HCT116 (cell line): ENCODE data around the gene ANKRD39. TPM values are rescaled to one million over a fixed set of nuclear protein-coding genes. Genes with fewer than 3 reads are reported as not detected.

Experiments
- ATAC-seq: fragments of 200-7000 bp; cut with Tn5 transposase; 2 replicates; pipeline ENCODE4 v1.9.1; 2020; ENCODE audit warnings: mild to moderate bottlenecking, moderate library complexity
- BruUV-seq: library from RNA; stranded (reverse); fragments of 400-500 nt; replicated peaks from 2 replicates; lab custom pipeline; 2021; lab: Mats Ljungman, UMichigan
- CTCF ChIA-PET: fragments of 300-600 bp; sonication (Branson Sonifier 250); formaldehyde crosslinking; loops from one replicate; lab custom pipeline; 2021; ENCODE audit warnings: antibody characterized with exemption; lab: Charles Lee
- POLR2A ChIA-PET: fragments of 300-600, 350-600 bp; sonication (Branson Sonifier 250); formaldehyde crosslinking; loops from one replicate; lab custom pipeline; 2021; ENCODE audit warnings: antibody characterized with exemption; lab: Charles Lee
- RAD21 ChIA-PET, 2 experiments: fragments of 300-600 bp; sonication (Branson Sonifier 250); formaldehyde crosslinking; loops; one replicate each; lab custom pipeline; 2023; ENCODE audit warnings: low total read pairs in 2 of 2; ENCODE audit not compliant: uncharacterized antibody in 2 of 2, unreplicated experiment in 2 of 2, low non-redundant PET in 1 of 2; lab: Charles Lee
- DNase-seq: peaks from one replicate; pipeline ENCODE4 v3.0.0-alpha.2; 2010; ENCODE audit warnings: low read depth, low spot score
- H2AFZ ChIP-seq: fragments of 200-600 bp; shearing (Covaris generic), sonication (generic); 2 replicates; pipeline ENCODE4 v1.6.1; 2017; ENCODE audit warnings: low read depth, mixed run types, mixed read lengths, antibody characterized with exemption, low read length; ENCODE audit not compliant: poor library complexity, severe bottlenecking
- H3K27ac ChIP-seq: 2 replicates; pipeline ENCODE4 v1.5.1; 2012; ENCODE audit warnings: low read depth, low read length
- H3K27me3 ChIP-seq: fragments of 200-600 bp; sonication (generic); 2 replicates; pipeline ENCODE4 v1.6.1; 2016; ENCODE audit warnings: mixed run types, low read length, mixed read lengths; ENCODE audit not compliant: insufficient read depth
- H3K36me3 ChIP-seq, 2 experiments: fragments of 200-500 bp in 1 of 2; fragments of 200-600 bp in 1 of 2; sonication (Bioruptor generic) in 1 of 2; sonication (generic) in 1 of 2; 2 replicates each; pipeline versions ENCODE4 v1.5.1 to v1.6.1; 2014 to 2016; ENCODE audit warnings: low read length in 2 of 2, inconsistent platforms in 1 of 2, mixed read lengths in 1 of 2, mixed run types in 1 of 2; ENCODE audit not compliant: insufficient read depth in 2 of 2, control insufficient read depth in 1 of 2
- H3K4me1 ChIP-seq, 2 experiments: fragments of 200-600 bp in 1 of 2; sonication (generic) in 1 of 2; 2 replicates each; pipeline versions ENCODE4 v1.5.1 to v1.6.1; 2012 to 2017; ENCODE audit warnings: low read length in 2 of 2, inconsistent platforms in 1 of 2, mild to moderate bottlenecking in 1 of 2, mixed read lengths in 1 of 2, mixed run types in 1 of 2, moderate library complexity in 1 of 2; ENCODE audit not compliant: insufficient read depth in 2 of 2, control insufficient read depth in 1 of 2
- H3K4me2 ChIP-seq: fragments of 200-600 bp; sonication (generic); 2 replicates; pipeline ENCODE4 v1.6.1; 2017; ENCODE audit warnings: mixed run types, low read length, mixed read lengths
- H3K4me3 ChIP-seq, 2 experiments: fragments of 200-600 bp in 1 of 2; sonication (generic) in 1 of 2; replicated peaks in 1 of 2; 2 replicates each; pipeline ENCODE4 v1.5.1; 2011 to 2016; ENCODE audit warnings: low read length in 2 of 2, control low read depth in 1 of 2, low read depth in 1 of 2, mild to moderate bottlenecking in 1 of 2, mixed read lengths in 1 of 2, mixed run types in 1 of 2
- H3K79me2 ChIP-seq: fragments of 200-600 bp; sonication (generic); 2 replicates; pipeline ENCODE4 v1.6.1; 2017; ENCODE audit warnings: mild to moderate bottlenecking, mixed run types, low read length, moderate library complexity, mixed read lengths; ENCODE audit not compliant: insufficient read depth
- H3K9ac ChIP-seq: fragments of 200-600 bp; sonication (generic); 2 replicates; pipeline ENCODE4 v1.6.1; 2016; ENCODE audit warnings: low read length, mixed read lengths
- H3K9me2 ChIP-seq: fragments of 200-600 bp; sonication (generic), shearing (Covaris generic); 2 replicates; pipeline ENCODE4 v1.6.1; 2017; ENCODE audit warnings: mixed run types, mild to moderate bottlenecking, moderate library complexity; ENCODE audit not compliant: insufficient read depth
- H3K9me3 ChIP-seq, 2 experiments: fragments of 200-500 bp in 1 of 2; fragments of 200-600 bp in 1 of 2; sonication (Bioruptor generic) in 1 of 2; sonication (generic) in 1 of 2; 2 replicates each; pipeline ENCODE4 v1.6.1; 2014 to 2017; ENCODE audit warnings: low read length in 2 of 2, mixed read lengths in 2 of 2, inconsistent platforms in 1 of 2, low read depth in 1 of 2, mild to moderate bottlenecking in 1 of 2, mixed run types in 1 of 2, moderate library complexity in 1 of 2; ENCODE audit not compliant: control insufficient read depth in 1 of 2, insufficient read depth in 1 of 2
- H4K20me1 ChIP-seq: fragments of 200-600 bp; sonication (generic), shearing (Covaris generic); 2 replicates; pipeline ENCODE4 v1.6.1; 2017; ENCODE audit warnings: mixed run types, mild to moderate bottlenecking, moderate library complexity; ENCODE audit not compliant: insufficient read depth
- ATF3 ChIP-seq: IDR thresholded peaks from 2 replicates; pipeline ENCODE4 v1.6.1; 2012
- CBX3 ChIP-seq: IDR thresholded peaks from 2 replicates; pipeline ENCODE4 v1.6.1; 2012; ENCODE audit warnings: low read depth
- CEBPB ChIP-seq: IDR thresholded peaks from 2 replicates; pipeline ENCODE4 v1.6.1; 2012; ENCODE audit warnings: low read depth
- CTCF ChIP-seq, 3 experiments: fragments of 200-600 bp in 1 of 3; sonication (generic) in 1 of 3; IDR thresholded peaks in 2 of 3; conservative IDR thresholded peaks in 1 of 3; 2 replicates each; pipeline ENCODE4 v1.5.1; 2012 to 2017; ENCODE audit warnings: low read depth in 2 of 3, low read length in 2 of 3, antibody characterized with exemption in 1 of 3, borderline replicate concordance in 1 of 3, control low read depth in 1 of 3, mild to moderate bottlenecking in 1 of 3, mixed read lengths in 1 of 3, mixed run types in 1 of 3, moderate library complexity in 1 of 3; ENCODE audit not compliant: insufficient read depth in 1 of 3
- ELF1 ChIP-seq: IDR thresholded peaks from 2 replicates; pipeline ENCODE4 v1.6.1; 2012; ENCODE audit warnings: low read depth, borderline replicate concordance
- FOSL1 ChIP-seq: IDR thresholded peaks from 2 replicates; pipeline ENCODE4 v1.6.1; 2012; ENCODE audit warnings: low read depth
- MAX ChIP-seq: IDR thresholded peaks from 2 replicates; pipeline ENCODE4 v1.6.1; 2012
- POLR2A ChIP-seq: IDR thresholded peaks from 2 replicates; pipeline ENCODE4 v1.7.0; 2011; ENCODE audit warnings: borderline replicate concordance; ENCODE audit not compliant: insufficient read depth, insufficient read length; ENCODE audit errors: extremely low read depth
- RAD21 ChIP-seq: IDR thresholded peaks from 2 replicates; pipeline ENCODE4 v1.6.1; 2012; ENCODE audit warnings: low read depth, mild to moderate bottlenecking
- SP1 ChIP-seq: IDR thresholded peaks from 2 replicates; pipeline ENCODE4 v1.6.1; 2012; ENCODE audit warnings: low read depth
- SRF ChIP-seq: IDR thresholded peaks from 2 replicates; pipeline ENCODE4 v1.6.1; 2012; ENCODE audit warnings: low read depth
- TCF7L2 ChIP-seq: IDR thresholded peaks from 2 replicates; pipeline ENCODE4 v1.7.0; 2011; ENCODE audit warnings: borderline replicate concordance, inconsistent platforms; ENCODE audit not compliant: insufficient read depth, insufficient read length; ENCODE audit errors: extremely low read depth
- YY1 ChIP-seq: IDR thresholded peaks from 2 replicates; pipeline ENCODE4 v1.6.1; 2011; ENCODE audit warnings: low read length, low read depth, moderate library complexity, mild to moderate bottlenecking; ENCODE audit not compliant: insufficient replicate concordance; ENCODE audit errors: extremely low read depth
- ZFX ChIP-seq: fragments of 450-650 bp; IDR thresholded peaks from 2 replicates; pipeline ENCODE4 v1.6.1; 2017
- intact Hi-C: fragments of 100-400 bp; cut with micrococcal nuclease; formaldehyde crosslinking; loops from 2 replicates; pipeline ENCODE4 v1.10.0; 2022
- total RNA-seq: library from RNA; stranded (reverse); gene quantifications from one replicate; pipeline ENCODE4 v1.2.1, GENCODE V29; 2021; ENCODE audit not compliant: unreplicated experiment

The ANKRD39 gene
- total RNA-seq, 1 experiment from 2014 or later, result 24.2 TPM

- Histone ChIP-seq H3K27ac (no peak overlapping the region), H3K9me2 (no peaks in the 10 kb centered on the region), H2AFZ (no peak overlapping the region), H3K4me1 (no peaks in the 10 kb centered on the region), H4K20me1 (no peaks in the 10 kb centered on the region), H3K79me2 (no peaks in the 10 kb centered on the region), H3K36me3 (peaks cover 14 to 18% of the 10 kb centered on the region in 2 experiments; a peak in 3 of 4 replicates), H3K9me3 (no peaks in the 10 kb centered on the region), H3K4me2 (no peak overlapping the region), H3K27me3 (no peaks in the 10 kb centered on the region), H3K4me3 (no peak overlapping the region), H3K9ac (no peak overlapping the region)
- ChIA-PET POLR2A (no interaction called here), CTCF (no interaction called here), RAD21 (no interaction called here)
- ATAC-seq (no peak), DNase-seq (no peak)
- intact Hi-C loops, result no loop called here
- no TSS peak for BruUV-seq
- no peak for TF ChIP-seq SP1
Measured at GRCh38 chr2:96847586-96847985, 10.2 kb downstream of the ANKRD39 start.

GRCh38 chr2:96846825-96847224 is 11.0 kb downstream of the ANKRD39 start:
- no TSS peak for BruUV-seq
- CTCF ChIA-PET, result no interaction called here

More at GRCh38 chr2:96846825-96847224, 11.0 kb downstream of the ANKRD39 start:
- Histone ChIP-seq H3K36me3 (peaks cover 11 to 12% of the 10 kb centered on the region in 2 experiments; a peak in 3 of 4 replicates), H3K4me3 (no peak overlapping the region), H3K27me3 (no peaks in the 10 kb centered on the region), H3K27ac (no peak overlapping the region), H3K79me2 (no peaks in the 10 kb centered on the region), H3K9ac (no peak overlapping the region), H4K20me1 (no peaks in the 10 kb centered on the region), H3K4me2 (no peak overlapping the region), H2AFZ (no peak overlapping the region), H3K9me3 (no peaks in the 10 kb centered on the region), H3K9me2 (no peaks in the 10 kb centered on the region), H3K4me1 (no peaks in the 10 kb centered on the region)
- POLR2A ChIA-PET, result no interaction called here
- intact Hi-C loops, result no loop called here
- no peak for TF ChIP-seq MAX
- no peak for TF ChIP-seq CTCF (IDR thresholded peaks at IDR 0.05 in 2 of 3, conservative IDR thresholded peaks at IDR 0.05 in 1 of 3; ENCODE audit: borderline replicate concordance in 1 of 3, insufficient read depth in 1 of 3, low read depth in 2 of 3, low read length in 2 of 3)
- TF ChIP-seq ATF3, result no peak
- TF ChIP-seq SRF, result no peak
- no peak for TF ChIP-seq TCF7L2
- no peak for TF ChIP-seq ZFX
- no peak for TF ChIP-seq FOSL1
- TF ChIP-seq YY1, result no peak
- no peak for TF ChIP-seq CEBPB
- no peak for TF ChIP-seq CBX3
- TF ChIP-seq ELF1, result no peak
- no peak for TF ChIP-seq RAD21
- no peak for TF ChIP-seq POLR2A
- RAD21 ChIA-PET, result no interaction called here
- no peak for DNase-seq
- ATAC-seq, result no peak
